GM21381 (cell line): ENCODE results near the gene CWC25.
A peak's percentile ranks its signal among the peaks of the same experiment; 100 is the strongest.
"Not testable (repeated sequence)": the region's sequence is repeated elsewhere in the genome, so short reads cannot be mapped to it uniquely, and the experiment has no call there.

ENCODE experiments used
- ATAC-seq: cut with Tn5 transposase; IDR thresholded peaks from one replicate; pipeline ENCODE4 v1.9.1; 2021; ENCODE audit warnings: mild to moderate bottlenecking, moderate library complexity; ENCODE audit not compliant: unreplicated experiment

CWC25 gene

DNA sequence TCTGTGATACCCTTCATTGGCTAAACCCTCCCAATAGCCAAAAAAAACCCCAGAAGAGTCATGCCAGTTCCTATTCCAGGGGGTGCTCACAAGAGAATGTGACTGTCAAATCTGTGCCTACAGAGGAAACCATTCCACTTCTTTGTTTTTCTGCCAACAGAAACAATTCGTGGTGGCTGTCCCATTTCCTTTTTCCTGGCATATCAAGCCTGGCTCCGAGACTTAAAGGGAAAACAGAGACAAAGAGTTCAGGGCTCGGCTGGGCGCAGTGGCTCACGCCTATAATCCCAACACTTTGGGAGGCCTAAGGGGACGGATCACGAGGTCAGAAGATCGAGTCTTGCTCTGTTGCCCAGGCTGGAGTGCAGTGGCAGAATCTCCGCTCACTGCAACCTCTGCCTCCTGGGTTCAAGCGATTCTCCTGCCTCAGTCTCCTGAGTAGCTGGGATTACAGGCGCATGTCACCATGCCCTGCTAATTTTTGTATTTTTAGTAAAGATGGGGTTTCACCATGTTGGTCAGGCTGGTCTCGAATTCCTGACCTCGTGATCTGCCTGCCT is 34.9 kb downstream of the CWC25 start:
- not testable (repeated sequence) for ATAC-seq

- ATAC-seq, result no peak
Measured at GRCh38 chr17:38789185-38789584, 35.9 kb downstream of the CWC25 start.

- ATAC-seq, result not testable (repeated sequence)
Measured at GRCh38 chr17:38787999-38788398, 37.1 kb downstream of the CWC25 start.

GRCh38 chr17:38786372-38786771 is 38.7 kb downstream of the CWC25 start:
- ATAC-seq, result no peak

DNA sequence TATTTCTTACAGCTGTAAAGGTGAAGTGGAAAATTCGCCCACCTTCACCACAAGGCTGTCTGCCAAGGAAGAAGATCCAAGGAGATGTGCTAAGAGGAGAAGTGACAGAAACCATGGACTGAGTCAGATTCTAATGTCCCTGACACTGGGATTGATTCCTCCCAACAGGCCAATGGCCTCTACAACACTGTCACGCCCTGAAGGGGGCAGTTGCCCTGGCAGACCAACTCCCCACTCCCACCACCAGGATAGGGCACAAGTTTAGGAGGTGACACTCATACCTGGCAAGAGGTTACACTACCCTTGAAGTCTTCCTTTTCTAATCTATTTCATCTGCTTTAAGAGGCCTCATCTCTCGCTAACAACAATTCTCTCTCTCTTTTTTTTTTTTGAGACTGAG is 41.9 kb downstream of the CWC25 start:
- no peak for ATAC-seq

- ATAC-seq, result no peak
Measured at GRCh38 chr17:38779965-38780752, 45.0 kb downstream of the CWC25 start.

DNA sequence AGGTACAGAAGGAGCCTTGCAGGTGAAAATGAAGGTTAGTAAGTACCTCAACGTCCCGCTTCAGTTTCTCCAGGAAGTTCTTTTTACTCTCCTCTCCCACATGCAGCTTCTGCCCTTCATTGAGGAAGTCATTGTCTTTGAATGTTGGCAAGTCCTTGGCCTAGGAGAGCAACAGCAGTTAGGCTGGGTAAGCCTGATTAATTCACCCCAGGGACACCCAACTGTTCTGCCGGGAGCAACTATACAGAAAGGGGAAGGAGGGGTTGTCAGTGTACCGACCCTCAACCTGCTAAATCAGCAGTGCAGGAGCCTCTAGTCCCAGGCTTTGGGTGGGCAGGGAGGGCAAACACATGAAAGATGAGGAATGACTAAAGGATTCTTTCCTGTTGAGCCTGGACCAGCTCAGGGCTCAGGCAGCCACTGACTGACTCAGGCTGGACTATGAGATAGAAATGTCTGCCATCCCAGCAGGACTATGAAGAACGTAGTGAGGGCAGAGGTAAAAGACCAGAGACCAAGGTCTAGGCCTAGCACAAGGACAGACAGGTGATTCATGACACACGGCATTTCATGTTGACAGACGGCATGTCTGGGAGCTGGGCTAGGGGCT is 47.4 kb downstream of the CWC25 start:
- ATAC-seq, result no peak

DNA sequence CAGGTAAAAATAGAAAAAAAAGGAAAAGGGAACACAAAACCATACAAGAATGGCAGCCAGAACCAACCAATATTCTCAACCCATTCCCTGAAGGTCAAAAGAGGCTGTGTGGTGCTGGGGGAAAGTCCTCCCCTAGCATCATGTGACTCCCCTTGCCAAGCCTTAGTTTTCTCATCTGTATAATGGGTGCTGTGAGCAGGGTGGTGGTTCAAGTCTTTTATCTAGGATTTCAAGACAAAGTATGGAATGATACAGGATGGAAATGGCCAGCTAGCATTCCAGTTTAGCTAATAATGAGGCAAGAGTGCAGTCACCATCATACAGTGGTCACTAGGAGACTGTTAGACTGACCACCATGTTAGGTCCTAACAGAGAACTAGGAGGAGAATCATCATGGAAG is 51.9 kb downstream of the CWC25 start:
- no peak for ATAC-seq

GRCh38 chr17:38768417-38768816 is 56.7 kb downstream of the CWC25 start:
- ATAC-seq, result no peak

DNA sequence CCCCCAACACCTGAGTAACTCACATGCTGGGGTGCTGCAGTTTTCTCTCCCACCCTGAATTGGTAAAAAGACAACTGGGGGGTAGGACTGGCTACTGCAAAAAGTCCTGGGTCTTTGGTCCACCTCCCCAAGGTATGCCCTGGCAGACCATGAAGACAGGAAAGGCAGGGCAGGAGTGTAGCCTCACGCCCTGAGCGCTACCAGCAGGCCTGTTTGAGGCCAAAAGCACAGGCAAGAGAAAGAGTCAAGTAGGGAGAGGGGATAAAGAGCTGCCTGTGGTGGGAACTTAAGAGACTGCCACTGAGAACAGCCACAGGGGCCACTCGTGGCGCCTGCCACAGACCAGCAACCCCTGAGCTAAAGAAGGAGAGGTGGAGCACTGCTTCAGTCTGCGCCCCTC is 58.8 kb downstream of the CWC25 start:
- ATAC-seq, result no peak

- no peak for ATAC-seq
Measured at GRCh38 chr17:38762231-38762630, 62.9 kb downstream of the CWC25 start.

GRCh38 chr17:38761612-38762011 is 63.5 kb downstream of the CWC25 start:
- no peak for ATAC-seq

DNA sequence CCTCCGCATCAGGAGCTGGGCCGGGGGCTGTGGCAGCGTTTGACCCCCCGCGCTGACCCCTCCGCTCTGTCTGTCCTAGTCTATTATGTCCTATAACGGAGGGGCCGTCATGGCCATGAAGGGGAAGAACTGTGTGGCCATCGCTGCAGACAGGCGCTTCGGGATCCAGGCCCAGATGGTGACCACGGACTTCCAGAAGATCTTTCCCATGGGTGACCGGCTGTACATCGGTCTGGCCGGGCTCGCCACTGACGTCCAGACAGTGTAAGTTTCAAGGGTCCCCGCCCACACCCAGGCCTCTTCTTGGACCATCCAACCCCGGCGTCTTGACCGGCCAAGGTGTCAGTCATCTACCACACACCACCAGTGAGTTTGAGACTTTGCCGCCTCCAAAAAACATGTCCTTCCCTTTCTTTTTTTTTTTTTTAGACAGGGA is 72.0 kb downstream of the CWC25 start:
- no peak for ATAC-seq

DNA sequence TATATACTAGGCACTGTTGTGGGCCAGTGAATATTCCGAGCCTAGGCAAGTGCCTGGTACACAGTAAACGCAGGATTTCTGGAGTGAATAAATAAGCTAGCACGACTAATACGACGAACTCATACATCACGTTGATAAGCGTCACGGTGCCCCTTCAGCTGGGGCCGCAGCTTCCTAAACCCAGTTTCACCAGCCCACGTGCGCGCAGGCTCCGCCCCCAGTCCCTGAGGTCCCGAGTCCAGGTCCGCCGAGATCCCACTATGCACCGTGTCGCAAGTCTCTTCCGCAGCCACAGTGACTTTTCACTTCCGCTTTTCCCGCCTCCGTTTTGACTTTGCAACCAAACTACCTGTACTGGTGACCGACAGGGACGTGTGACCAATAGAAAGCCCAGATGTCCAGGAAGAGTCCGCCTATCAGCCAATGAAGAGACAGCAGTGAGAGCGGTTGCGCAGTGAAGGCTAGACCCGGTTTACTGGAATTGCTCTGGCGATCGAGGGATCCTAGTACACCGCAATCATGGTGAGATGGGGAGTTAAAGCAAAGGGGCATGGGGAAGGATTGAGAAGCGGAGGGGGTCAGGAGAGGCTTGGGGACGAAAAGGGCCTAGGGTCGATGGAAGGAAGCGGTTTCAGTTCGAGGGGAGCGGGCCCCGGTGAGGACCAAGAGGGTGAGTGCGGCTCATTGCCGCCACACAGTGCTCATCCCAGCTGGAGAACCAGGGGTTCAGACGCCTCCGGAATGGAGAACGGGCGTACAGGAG is 72.6 kb downstream of the CWC25 start, which contains the start of gene PSMB3:
Gene PSMB3 (plus strand): TSS at position 434 of the 763 bp plus-strand sequence. CDS start 86 bp downstream, at position 520.
- peak; percentile 82 for ATAC-seq

- peak; percentile 29 for ATAC-seq
Measured at GRCh38 chr17:38751808-38752307, 73.3 kb downstream of the CWC25 start.

DNA sequence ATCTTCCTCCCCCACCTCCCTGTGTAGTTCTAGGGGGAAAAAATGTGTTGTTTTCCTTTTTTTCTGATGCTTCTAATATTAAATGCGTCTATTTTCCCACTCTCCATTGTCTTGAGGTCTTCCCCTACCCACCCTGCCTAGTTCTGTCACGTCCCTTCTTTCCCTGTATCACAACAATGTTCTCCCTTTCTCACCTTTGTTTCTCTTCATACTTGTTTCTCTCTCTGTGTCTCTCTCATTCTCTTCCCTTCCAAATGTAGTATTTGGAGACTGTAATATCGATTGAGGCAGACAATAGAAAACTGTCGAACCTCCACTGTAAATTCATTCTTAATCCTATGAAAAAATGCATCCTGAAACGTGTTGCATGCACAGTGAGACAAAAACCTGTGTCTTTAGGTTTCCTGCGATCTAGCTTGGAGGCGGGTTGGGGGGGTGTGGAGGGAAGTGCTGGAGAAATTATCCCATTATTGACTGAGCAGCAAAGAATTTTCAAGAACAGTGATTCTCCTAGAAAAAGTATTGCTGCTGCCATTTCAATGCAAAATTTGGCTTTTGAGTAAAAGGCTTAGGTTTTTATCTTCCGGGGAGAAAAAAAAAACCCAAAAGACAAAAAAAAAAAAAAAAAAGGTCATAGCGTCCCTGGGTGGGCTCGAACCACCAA is 73.8 kb downstream of the CWC25 start:
- ATAC-seq, result no peak
